ENCODE results near the gene DNAH3.
"Not testable (repeated sequence)": the region's sequence is repeated elsewhere in the genome, so short reads cannot be mapped to it uniquely, and the experiment has no call there.

The DNAH3 gene

GRCh38 chr16:21100447-21100846, 50.2 kb downstream of the DNAH3 start:
- no peaks in the 10 kb centered on the region for H4K20me1 ChIP-seq (ENCODE audit: insufficient read depth, low read length)
- no peak overlapping the region for H3K27ac ChIP-seq (ENCODE audit: low read length)
- TF ChIP-seq, protein P1, sequence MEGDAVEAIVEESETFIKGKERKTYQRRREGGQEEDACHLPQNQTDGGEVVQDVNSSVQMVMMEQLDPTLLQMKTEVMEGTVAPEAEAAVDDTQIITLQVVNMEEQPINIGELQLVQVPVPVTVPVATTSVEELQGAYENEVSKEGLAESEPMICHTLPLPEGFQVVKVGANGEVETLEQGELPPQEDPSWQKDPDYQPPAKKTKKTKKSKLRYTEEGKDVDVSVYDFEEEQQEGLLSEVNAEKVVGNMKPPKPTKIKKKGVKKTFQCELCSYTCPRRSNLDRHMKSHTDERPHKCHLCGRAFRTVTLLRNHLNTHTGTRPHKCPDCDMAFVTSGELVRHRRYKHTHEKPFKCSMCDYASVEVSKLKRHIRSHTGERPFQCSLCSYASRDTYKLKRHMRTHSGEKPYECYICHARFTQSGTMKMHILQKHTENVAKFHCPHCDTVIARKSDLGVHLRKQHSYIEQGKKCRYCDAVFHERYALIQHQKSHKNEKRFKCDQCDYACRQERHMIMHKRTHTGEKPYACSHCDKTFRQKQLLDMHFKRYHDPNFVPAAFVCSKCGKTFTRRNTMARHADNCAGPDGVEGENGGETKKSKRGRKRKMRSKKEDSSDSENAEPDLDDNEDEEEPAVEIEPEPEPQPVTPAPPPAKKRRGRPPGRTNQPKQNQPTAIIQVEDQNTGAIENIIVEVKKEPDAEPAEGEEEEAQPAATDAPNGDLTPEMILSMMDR (IDR thresholded peaks at IDR 0.05; ENCODE audit: low read depth, low read length): no peak
- no peak for TF ChIP-seq EZH2phosphoT487 (IDR thresholded peaks at IDR 0.05; ENCODE audit: low read depth)
- H3K27me3 ChIP-seq (ENCODE audit: low read depth, low read length): peaks cover 45% of the 10 kb centered on the region
- no peaks in the 10 kb centered on the region for H3K36me3 ChIP-seq (replicated peaks; ENCODE audit: low read depth, low read length)
- H3K4me2 ChIP-seq (ENCODE audit: low read length): no peak overlapping the region
- H3K4me1 ChIP-seq (ENCODE audit: low read length): no peaks in the 10 kb centered on the region
- H3K9me3 ChIP-seq (ENCODE audit: insufficient read depth, low read length): no peaks in the 10 kb centered on the region
- H3K4me3 ChIP-seq (ENCODE audit: low read length): no peak overlapping the region
- H3K9ac ChIP-seq (ENCODE audit: low read length): no peak overlapping the region
- H3K79me2 ChIP-seq (ENCODE audit: low read length): no peaks in the 10 kb centered on the region
- no peak overlapping the region for H2AFZ ChIP-seq (ENCODE audit: low read depth, low read length)

DNA sequence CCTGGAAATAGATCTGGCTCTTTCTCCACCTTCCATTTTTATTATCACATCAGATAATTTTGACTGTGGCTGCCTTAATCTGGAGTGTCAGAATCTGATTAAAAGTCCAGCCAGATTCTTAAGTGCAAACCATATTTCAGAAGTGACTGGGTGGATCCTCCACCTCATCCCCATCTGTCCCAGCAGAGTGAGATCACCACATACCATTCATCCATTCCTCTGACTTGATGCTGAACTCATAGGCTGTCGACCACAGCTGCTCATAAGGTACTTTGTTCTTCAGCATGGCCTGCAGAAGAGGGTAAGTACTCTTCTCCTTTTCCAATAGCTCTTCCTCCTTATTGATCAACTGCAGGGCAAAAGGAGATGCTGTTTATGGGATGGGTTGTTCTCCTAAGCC, 53.5 kb downstream of the DNAH3 start:
- Histone ChIP-seq H2AFZ (ENCODE audit: low read depth, low read length) (no peak overlapping the region), H3K79me2 (ENCODE audit: low read length) (no peaks in the 10 kb centered on the region), H3K4me2 (ENCODE audit: low read length) (no peak overlapping the region), H3K4me1 (ENCODE audit: low read length) (no peaks in the 10 kb centered on the region), H3K27me3 (ENCODE audit: low read depth, low read length) (peaks cover 34% of the 10 kb centered on the region), H4K20me1 (ENCODE audit: insufficient read depth, low read length) (no peaks in the 10 kb centered on the region), H3K4me3 (ENCODE audit: low read length) (no peak overlapping the region), H3K9ac (ENCODE audit: low read length) (no peak overlapping the region), H3K36me3 (replicated peaks; ENCODE audit: low read depth, low read length) (no peaks in the 10 kb centered on the region), H3K27ac (ENCODE audit: low read length) (no peak overlapping the region), H3K9me3 (ENCODE audit: insufficient read depth, low read length) (no peaks in the 10 kb centered on the region)
- no peak for TF ChIP-seq EZH2phosphoT487 (IDR thresholded peaks at IDR 0.05; ENCODE audit: low read depth)
- TF ChIP-seq, protein P1 (IDR thresholded peaks at IDR 0.05; ENCODE audit: low read depth, low read length): no peak

DNA sequence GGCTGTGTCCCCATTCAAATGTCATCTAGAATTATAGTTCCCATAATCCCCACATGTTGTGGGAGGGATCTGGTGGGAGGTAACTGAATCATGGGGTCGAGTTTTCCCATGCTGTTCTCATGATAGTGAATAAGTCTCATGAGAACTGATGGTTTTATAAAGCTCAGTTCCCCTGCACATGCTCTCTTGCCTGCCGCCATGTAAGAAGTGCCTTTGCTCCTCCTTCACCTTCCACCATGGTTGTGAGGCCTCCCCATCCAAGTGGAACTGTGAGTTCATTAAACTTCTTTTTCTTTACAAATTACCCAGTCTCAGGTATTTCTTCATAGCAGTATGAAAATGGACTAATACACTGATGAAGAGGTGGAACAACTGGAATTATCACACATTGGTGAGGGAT, 55.9 kb downstream of the DNAH3 start:
- not testable (repeated sequence) for H3K4me2 ChIP-seq (ENCODE audit: low read length); H2AFZ ChIP-seq (ENCODE audit: low read depth, low read length); H3K9me3 ChIP-seq (ENCODE audit: insufficient read depth, low read length); H3K4me3 ChIP-seq (ENCODE audit: low read length); H3K9ac ChIP-seq (ENCODE audit: low read length); H4K20me1 ChIP-seq (ENCODE audit: insufficient read depth, low read length); H3K79me2 ChIP-seq (ENCODE audit: low read length); H3K27ac ChIP-seq (ENCODE audit: low read length); H3K36me3 ChIP-seq (replicated peaks; ENCODE audit: low read depth, low read length); H3K4me1 ChIP-seq (ENCODE audit: low read length)
- peaks cover 34% of the 10 kb centered on the region for H3K27me3 ChIP-seq (ENCODE audit: low read depth, low read length)

DNA sequence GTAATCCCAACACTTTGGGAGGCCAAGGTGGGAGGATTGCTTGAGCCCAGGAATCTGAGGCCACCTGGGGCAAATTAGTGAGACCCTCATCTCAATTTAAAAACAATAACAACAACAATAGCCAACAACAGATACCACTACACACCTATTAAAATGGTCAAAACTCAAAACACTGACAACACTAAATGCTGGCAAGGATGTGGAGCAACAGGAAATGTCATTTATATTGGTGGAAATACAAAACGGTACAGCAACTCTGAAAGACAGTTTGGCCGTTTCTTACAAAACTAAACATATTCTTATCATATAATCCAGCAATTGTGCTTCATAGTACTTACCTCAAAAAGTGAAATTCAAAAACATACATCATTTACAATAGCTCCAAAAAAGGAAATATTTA, 57.7 kb downstream of the DNAH3 start:
- no peak for TF ChIP-seq EZH2phosphoT487 (IDR thresholded peaks at IDR 0.05; ENCODE audit: low read depth)
- TF ChIP-seq, protein P1 (IDR thresholded peaks at IDR 0.05; ENCODE audit: low read depth, low read length): no peak
- Histone ChIP-seq H3K36me3 (replicated peaks; ENCODE audit: low read depth, low read length) (no peaks in the 10 kb centered on the region), H3K4me1 (ENCODE audit: low read length) (no peaks in the 10 kb centered on the region), H3K9me3 (ENCODE audit: insufficient read depth, low read length) (no peaks in the 10 kb centered on the region), H3K4me3 (ENCODE audit: low read length) (no peak overlapping the region), H3K27me3 (ENCODE audit: low read depth, low read length) (peaks cover 27% of the 10 kb centered on the region), H3K79me2 (ENCODE audit: low read length) (no peaks in the 10 kb centered on the region), H3K9ac (ENCODE audit: low read length) (no peak overlapping the region), H3K4me2 (ENCODE audit: low read length) (no peak overlapping the region), H3K27ac (ENCODE audit: low read length) (no peak overlapping the region), H4K20me1 (ENCODE audit: insufficient read depth, low read length) (no peaks in the 10 kb centered on the region), H2AFZ (ENCODE audit: low read depth, low read length) (no peak overlapping the region)
